ENCODE results near the gene UNC13C.

UNC13C gene

DNA sequence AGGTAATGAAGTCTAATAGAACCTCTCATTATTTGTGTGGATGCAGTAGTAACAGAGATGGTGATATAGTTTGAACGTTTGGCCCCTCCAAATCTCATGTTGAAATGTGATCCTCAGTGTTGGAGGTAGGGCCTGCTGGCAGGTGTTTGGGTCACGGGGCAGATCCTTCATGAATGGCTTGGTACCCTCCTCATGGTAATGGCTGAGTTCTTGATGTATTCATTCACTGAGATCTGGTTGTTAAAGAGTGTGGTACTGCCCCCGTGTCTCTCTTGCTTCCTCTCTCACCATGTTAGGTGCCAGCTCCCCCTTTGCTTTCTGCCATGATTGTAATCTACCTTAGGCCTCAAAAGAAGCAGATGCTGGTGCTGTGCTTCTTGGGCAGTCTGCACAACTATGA lies 606.8 kb downstream of the UNC13C start:
- Histone ChIP-seq H3K9ac (ENCODE audit: low read length) (no peak overlapping the region), H3K36me3 (ENCODE audit: control insufficient read depth, insufficient read depth, low read length) (no peaks in the 10 kb centered on the region), H3K27me3 (ENCODE audit: control insufficient read depth, insufficient read depth, low read length) (no peaks in the 10 kb centered on the region), H3K9me3 (ENCODE audit: control insufficient read depth, low read length) (no peaks in the 10 kb centered on the region), H3K4me3 (ENCODE audit: low read length) (no peak overlapping the region), H3K4me1 (ENCODE audit: control insufficient read depth, insufficient read depth, low read length) (no peaks in the 10 kb centered on the region)

- Histone ChIP-seq H3K9me3 (ENCODE audit: control insufficient read depth, low read length) (no peaks in the 10 kb centered on the region), H3K27me3 (ENCODE audit: control insufficient read depth, insufficient read depth, low read length) (no peaks in the 10 kb centered on the region), H3K9ac (ENCODE audit: low read length) (no peak overlapping the region), H3K4me1 (ENCODE audit: control insufficient read depth, insufficient read depth, low read length) (no peaks in the 10 kb centered on the region), H3K4me3 (ENCODE audit: low read length) (no peak overlapping the region), H3K36me3 (ENCODE audit: control insufficient read depth, insufficient read depth, low read length) (no peaks in the 10 kb centered on the region)
These were observed 615.9 kb downstream of the UNC13C start for GRCh38 chr15:54594115-54594514.

GRCh38 chr15:54599386-54599785 lies 621.1 kb downstream of the UNC13C start:
- Histone ChIP-seq H3K4me1 (ENCODE audit: control insufficient read depth, insufficient read depth, low read length) (no peaks in the 10 kb centered on the region), H3K4me3 (ENCODE audit: low read length) (no peak overlapping the region)

DNA sequence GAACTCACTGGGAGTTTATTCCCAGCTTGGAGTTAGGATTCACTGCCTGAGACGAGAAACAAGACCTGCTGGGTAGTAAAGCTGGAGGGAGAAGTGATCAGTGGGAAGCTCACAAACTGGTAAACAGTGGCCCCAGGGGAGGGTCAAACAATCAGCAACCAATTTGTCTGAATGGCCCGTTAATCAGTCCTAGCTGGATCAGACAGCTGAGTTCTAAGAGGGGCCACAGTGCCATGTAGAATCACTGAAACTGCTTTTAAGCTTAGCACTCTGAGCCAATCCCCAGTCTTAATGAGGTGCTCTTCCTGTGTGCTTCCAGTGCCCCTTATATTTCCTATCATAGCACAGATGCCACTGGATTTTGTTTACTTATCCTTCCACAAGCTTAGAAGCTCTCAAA lies 626.8 kb downstream of the UNC13C start:
- H3K27me3 ChIP-seq (ENCODE audit: control insufficient read depth, insufficient read depth, low read length): no peaks in the 10 kb centered on the region
- H3K9me3 ChIP-seq (ENCODE audit: control insufficient read depth, low read length): no peaks in the 10 kb centered on the region
- H3K9ac ChIP-seq (ENCODE audit: low read length): no peak overlapping the region
- H3K4me3 ChIP-seq (ENCODE audit: low read length): no peak overlapping the region
- no peaks in the 10 kb centered on the region for H3K4me1 ChIP-seq (ENCODE audit: control insufficient read depth, insufficient read depth, low read length)
- no peaks in the 10 kb centered on the region for H3K36me3 ChIP-seq (ENCODE audit: control insufficient read depth, insufficient read depth, low read length)

More at GRCh38 chr15:54599386-54599785, 621.1 kb downstream of the UNC13C start:
- H3K27me3 ChIP-seq (ENCODE audit: control insufficient read depth, insufficient read depth, low read length): no peaks in the 10 kb centered on the region
- no peaks in the 10 kb centered on the region for H3K36me3 ChIP-seq (ENCODE audit: control insufficient read depth, insufficient read depth, low read length)
- H3K9me3 ChIP-seq (ENCODE audit: control insufficient read depth, low read length): no peaks in the 10 kb centered on the region
- H3K9ac ChIP-seq (ENCODE audit: low read length): no peak overlapping the region

- no peaks in the 10 kb centered on the region for H3K36me3 ChIP-seq (ENCODE audit: control insufficient read depth, insufficient read depth, low read length)
- H3K4me1 ChIP-seq (ENCODE audit: control insufficient read depth, insufficient read depth, low read length): no peaks in the 10 kb centered on the region
- H3K9me3 ChIP-seq (ENCODE audit: control insufficient read depth, low read length): no peaks in the 10 kb centered on the region
- no peak overlapping the region for H3K9ac ChIP-seq (ENCODE audit: low read length)
- H3K27me3 ChIP-seq (ENCODE audit: control insufficient read depth, insufficient read depth, low read length): no peaks in the 10 kb centered on the region
- H3K4me3 ChIP-seq (ENCODE audit: low read length): no peak overlapping the region
These were observed 627.3 kb downstream of the UNC13C start for GRCh38 chr15:54605556-54605955.

- no peak overlapping the region for H3K9ac ChIP-seq (ENCODE audit: low read length)
- H3K9me3 ChIP-seq (ENCODE audit: control insufficient read depth, low read length): no peaks in the 10 kb centered on the region
- H3K4me1 ChIP-seq (ENCODE audit: control insufficient read depth, insufficient read depth, low read length): no peaks in the 10 kb centered on the region
- H3K36me3 ChIP-seq (ENCODE audit: control insufficient read depth, insufficient read depth, low read length): no peaks in the 10 kb centered on the region
- no peak overlapping the region for H3K4me3 ChIP-seq (ENCODE audit: low read length)
- no peaks in the 10 kb centered on the region for H3K27me3 ChIP-seq (ENCODE audit: control insufficient read depth, insufficient read depth, low read length)
These were observed 630.9 kb downstream of the UNC13C start for GRCh38 chr15:54608876-54609835.

- H3K9ac ChIP-seq (ENCODE audit: low read length): no peak overlapping the region
- no peaks in the 10 kb centered on the region for H3K27me3 ChIP-seq (ENCODE audit: control insufficient read depth, insufficient read depth, low read length)
- H3K36me3 ChIP-seq (ENCODE audit: control insufficient read depth, insufficient read depth, low read length): no peaks in the 10 kb centered on the region
- H3K4me3 ChIP-seq (ENCODE audit: low read length): no peak overlapping the region
- H3K4me1 ChIP-seq (ENCODE audit: control insufficient read depth, insufficient read depth, low read length): no peaks in the 10 kb centered on the region
- no peaks in the 10 kb centered on the region for H3K9me3 ChIP-seq (ENCODE audit: control insufficient read depth, low read length)
These were observed 639.9 kb downstream of the UNC13C start for GRCh38 chr15:54618120-54618519.

DNA sequence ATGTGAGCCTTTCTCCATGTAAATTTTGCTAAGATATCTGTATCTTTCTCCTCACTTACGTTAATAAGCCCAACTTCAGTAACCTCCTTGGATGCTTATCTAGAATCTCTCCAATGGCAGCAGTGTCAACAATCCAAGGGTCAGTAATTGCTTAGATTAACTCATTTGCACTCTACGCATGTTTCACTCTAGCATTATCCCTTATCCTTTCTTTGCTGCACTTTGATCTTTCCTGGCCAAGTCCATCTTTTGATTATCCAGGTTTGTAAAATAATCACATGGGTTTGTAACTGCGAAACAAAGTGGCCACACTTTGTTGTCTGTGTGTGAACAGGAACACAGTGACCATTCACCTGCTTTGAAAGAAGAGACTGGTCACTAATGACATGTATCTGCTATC lies 640.9 kb downstream of the UNC13C start:
- no peaks in the 10 kb centered on the region for H3K4me1 ChIP-seq (ENCODE audit: control insufficient read depth, insufficient read depth, low read length)
- no peaks in the 10 kb centered on the region for H3K9me3 ChIP-seq (ENCODE audit: control insufficient read depth, low read length)
- H3K27me3 ChIP-seq (ENCODE audit: control insufficient read depth, insufficient read depth, low read length): no peaks in the 10 kb centered on the region
- H3K36me3 ChIP-seq (ENCODE audit: control insufficient read depth, insufficient read depth, low read length): no peaks in the 10 kb centered on the region
- no peak overlapping the region for H3K9ac ChIP-seq (ENCODE audit: low read length)
- H3K4me3 ChIP-seq (ENCODE audit: low read length): no peak overlapping the region

DNA sequence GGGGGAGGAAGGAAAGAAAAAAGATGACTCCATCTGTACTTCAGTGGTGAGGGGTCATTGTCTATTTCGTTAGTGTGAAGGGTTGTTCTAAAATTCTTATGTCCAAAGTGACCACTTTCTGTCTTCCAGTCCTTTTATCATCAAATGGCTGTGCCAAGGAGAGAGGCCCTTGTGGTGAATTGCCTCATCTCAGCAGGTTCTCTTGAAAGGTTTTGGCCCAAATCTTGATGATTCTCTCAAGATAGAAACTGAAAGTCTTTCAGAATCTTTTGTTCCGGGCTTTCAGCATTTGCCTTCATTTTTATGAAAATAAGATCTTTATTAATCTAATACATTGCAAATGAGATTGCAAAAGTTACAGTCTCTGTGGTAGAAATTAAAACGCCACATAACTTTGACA lies 642.7 kb downstream of the UNC13C start:
- H3K9me3 ChIP-seq (ENCODE audit: control insufficient read depth, low read length): no peaks in the 10 kb centered on the region
- H3K4me1 ChIP-seq (ENCODE audit: control insufficient read depth, insufficient read depth, low read length): no peaks in the 10 kb centered on the region
- no peaks in the 10 kb centered on the region for H3K36me3 ChIP-seq (ENCODE audit: control insufficient read depth, insufficient read depth, low read length)
- H3K9ac ChIP-seq (ENCODE audit: low read length): no peak overlapping the region
- H3K27me3 ChIP-seq (ENCODE audit: control insufficient read depth, insufficient read depth, low read length): no peaks in the 10 kb centered on the region
- H3K4me3 ChIP-seq (ENCODE audit: low read length): no peak overlapping the region

GRCh38 chr15:54636147-54636546 lies 657.9 kb downstream of the UNC13C start:
- no peaks in the 10 kb centered on the region for H3K27me3 ChIP-seq (ENCODE audit: control insufficient read depth, insufficient read depth, low read length)
- H3K4me3 ChIP-seq (ENCODE audit: low read length): no peak overlapping the region
- no peaks in the 10 kb centered on the region for H3K36me3 ChIP-seq (ENCODE audit: control insufficient read depth, insufficient read depth, low read length)
- no peaks in the 10 kb centered on the region for H3K9me3 ChIP-seq (ENCODE audit: control insufficient read depth, low read length)
- no peak overlapping the region for H3K9ac ChIP-seq (ENCODE audit: low read length)
- H3K4me1 ChIP-seq (ENCODE audit: control insufficient read depth, insufficient read depth, low read length): no peaks in the 10 kb centered on the region

- Histone ChIP-seq H3K27me3 (ENCODE audit: control insufficient read depth, insufficient read depth, low read length) (no peaks in the 10 kb centered on the region), H3K36me3 (ENCODE audit: control insufficient read depth, insufficient read depth, low read length) (no peaks in the 10 kb centered on the region), H3K9me3 (ENCODE audit: control insufficient read depth, low read length) (no peaks in the 10 kb centered on the region), H3K9ac (ENCODE audit: low read length) (no peak overlapping the region), H3K4me1 (ENCODE audit: control insufficient read depth, insufficient read depth, low read length) (no peaks in the 10 kb centered on the region), H3K4me3 (ENCODE audit: low read length) (no peak overlapping the region)
These were observed 660.4 kb downstream of the UNC13C start for GRCh38 chr15:54638666-54639065.

- H3K9me3 ChIP-seq (ENCODE audit: control insufficient read depth, low read length): no peaks in the 10 kb centered on the region
- H3K27me3 ChIP-seq (ENCODE audit: control insufficient read depth, insufficient read depth, low read length): no peaks in the 10 kb centered on the region
- no peaks in the 10 kb centered on the region for H3K4me1 ChIP-seq (ENCODE audit: control insufficient read depth, insufficient read depth, low read length)
- no peak overlapping the region for H3K9ac ChIP-seq (ENCODE audit: low read length)
- H3K36me3 ChIP-seq (ENCODE audit: control insufficient read depth, insufficient read depth, low read length): no peaks in the 10 kb centered on the region
- no peak overlapping the region for H3K4me3 ChIP-seq (ENCODE audit: low read length)
These were observed 662.6 kb downstream of the UNC13C start for GRCh38 chr15:54640873-54641272.

Data from mucosa of stomach (tissue), 1 donor.